Muscle of leg (tissue), 11 donors: Measurements from ENCODE around the gene CDCA5. TPM values are rescaled to one million over a fixed set of nuclear protein-coding genes. Genes with fewer than 3 reads are reported as not detected.

Experiments
- DNase-seq: peaks from one replicate; pipeline ENCODE4 v3.0.0; 2013
- H3K27ac ChIP-seq: one replicate; pipeline ENCODE4 v1.5.1; 2013; ENCODE audit warnings: mild to moderate bottlenecking, low read length, control low read depth
- H3K27me3 ChIP-seq: one replicate; pipeline ENCODE4 v1.6.1; 2013; ENCODE audit warnings: low read length; ENCODE audit not compliant: control insufficient read depth, insufficient read depth
- H3K36me3 ChIP-seq: one replicate; pipeline ENCODE4 v1.6.1; 2013; ENCODE audit warnings: low read length; ENCODE audit not compliant: control insufficient read depth, insufficient read depth
- H3K4me1 ChIP-seq: one replicate; pipeline ENCODE4 v1.6.1; 2013; ENCODE audit warnings: low read length; ENCODE audit not compliant: control insufficient read depth, insufficient read depth
- H3K4me3 ChIP-seq: one replicate; pipeline ENCODE4 v1.5.1; 2013; ENCODE audit warnings: low read length, control low read depth
- H3K9me3 ChIP-seq: replicated peaks from 2 replicates; pipeline ENCODE4 v1.6.1; 2013; ENCODE audit warnings: low read depth, low read length; ENCODE audit not compliant: control insufficient read depth
- WGBS: methylation state at CpG from one replicate; pipeline ENCODE4 v1.1.5; 2013; ENCODE audit warnings: missing lambda C conversion rate; ENCODE audit not compliant: insufficient coverage; 5-methylcytosine and 5-hydroxymethylcytosine counted together
- polyA plus RNA-seq, 8 donors: library from polyadenylated mRNA; unstranded; fragments of 120-200 nt; gene quantifications; one replicate each; pipeline versions ENCODE4 v1.2.1 to v1.2.3, GENCODE V29; 2013; ENCODE audit warnings: inconsistent platforms in 1 of 8, low replicate concordance in 1 of 8; ENCODE audit not compliant: insufficient read length in 8 of 8, insufficient read depth in 1 of 8
- total RNA-seq: library from RNA; stranded (reverse); fragments of 120-200 nt; gene quantifications from one replicate; pipeline ENCODE4 v1.2.4, GENCODE V29; 2013

Gene CDCA5
- total and polyA plus RNA-seq, 9 donors: 6.6 to 17.0 (median 14.3) TPM

DNA sequence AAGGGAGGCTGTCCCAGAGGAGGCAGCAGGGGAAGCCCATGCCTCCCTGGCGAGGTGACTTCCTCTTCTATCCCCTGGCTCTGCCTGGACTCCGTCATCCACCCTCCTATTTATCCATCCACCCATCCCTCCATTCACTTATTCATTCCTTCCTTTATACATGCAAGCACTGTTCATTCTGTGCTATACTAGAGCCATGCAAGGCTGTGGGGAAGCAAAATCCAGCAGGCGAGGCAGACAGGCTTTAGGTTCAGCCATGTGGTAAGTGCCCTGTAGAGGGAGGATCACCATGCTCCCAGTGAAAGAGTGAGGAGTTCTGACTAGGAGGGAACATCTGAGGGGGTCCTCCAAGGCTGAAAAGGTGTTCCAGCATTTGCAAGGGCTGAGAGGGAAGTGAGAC, 24.3 kb downstream of the CDCA5 start:
- 40% methylated on average over 1 of the region's 3 CpGs for WGBS
- Histone ChIP-seq H3K36me3 (no peaks in the 10 kb centered on the region), H3K4me3 (no peak overlapping the region), H3K9me3 (no peaks in the 10 kb centered on the region), H3K27ac (no peak overlapping the region), H3K4me1 (no peaks in the 10 kb centered on the region), H3K27me3 (no peaks in the 10 kb centered on the region)
- DNase-seq: no peak

DNA sequence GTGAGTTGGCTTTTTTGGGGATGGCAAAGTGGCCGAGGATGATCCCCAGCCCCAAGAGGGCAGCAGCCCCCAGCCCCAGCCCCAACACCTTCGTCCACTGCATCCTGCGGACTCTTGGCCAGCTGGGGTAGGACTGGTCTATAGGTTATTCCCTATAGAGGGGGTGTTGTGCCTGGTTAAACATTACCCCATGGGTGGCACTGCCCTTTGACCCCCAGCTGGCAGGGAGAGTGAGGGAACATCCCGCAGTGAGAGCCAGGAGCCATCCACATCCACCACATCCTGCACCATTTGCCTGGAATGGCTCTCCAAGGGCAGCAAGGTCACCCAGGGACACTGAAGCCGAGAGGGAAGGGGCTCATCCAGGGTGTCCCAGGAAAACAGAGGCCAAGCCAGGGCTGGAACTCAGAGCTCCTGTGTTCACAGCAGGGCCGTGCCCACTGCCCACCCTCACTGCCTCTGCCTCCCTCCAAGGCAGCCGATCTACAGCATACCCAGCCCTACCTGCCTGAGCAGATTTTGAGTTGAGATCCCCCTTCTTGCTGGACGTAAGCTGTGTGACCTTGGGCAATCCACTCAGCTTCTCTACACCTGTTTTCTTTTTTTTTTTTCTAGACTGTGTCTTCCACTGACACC, 25.3 kb downstream of the CDCA5 start, which contains the start of gene NAALADL1:
TSS of gene NAALADL1 (minus strand) at position 135 of the 636 bp plus-strand sequence. CDS start at position 103, 32 bp downstream.
- no peak for DNase-seq
- H3K27me3 ChIP-seq: peaks cover 2% of the 10 kb centered on the region
- H3K4me3 ChIP-seq: no peak within 1 kb of the TSS
- no peaks in the 10 kb centered on the region for H3K9me3 ChIP-seq
- H3K36me3 ChIP-seq: no peaks in the 10 kb centered on the region
- H3K4me1 ChIP-seq: no peaks in the 10 kb centered on the region
- H3K27ac ChIP-seq: no peak within 1 kb of the TSS
- 73% methylated on average over 4 of the region's 8 CpGs for WGBS

DNA sequence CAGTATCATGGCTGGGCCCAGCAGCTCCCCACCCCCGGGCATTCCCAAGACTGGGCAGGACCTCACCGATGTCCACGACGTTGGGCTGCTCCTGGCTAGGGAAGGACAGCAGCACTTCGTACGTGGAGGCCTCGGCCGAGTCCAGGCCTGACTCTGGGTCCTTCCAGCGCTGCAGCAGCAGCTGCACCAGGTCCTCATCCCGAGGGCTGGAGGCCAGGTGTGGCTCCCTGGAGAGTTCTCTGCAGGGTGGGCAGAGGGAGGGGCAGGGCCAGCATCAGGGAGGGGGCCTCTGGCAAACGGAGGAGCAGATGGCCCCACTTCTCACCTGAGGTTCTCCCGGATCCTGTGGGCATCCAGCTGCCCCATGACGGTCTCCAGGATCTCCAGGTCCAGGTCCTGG, 25.8 kb downstream of the CDCA5 start:
- no peaks in the 10 kb centered on the region for H3K36me3 ChIP-seq
- H3K4me1 ChIP-seq: no peaks in the 10 kb centered on the region
- H3K9me3 ChIP-seq: no peaks in the 10 kb centered on the region
- no peak for DNase-seq
- H3K4me3 ChIP-seq: no peak overlapping the region
- H3K27ac ChIP-seq: no peak overlapping the region
- 61% methylated on average over 10 of the region's 13 CpGs for WGBS
- H3K27me3 ChIP-seq: peaks cover 2% of the 10 kb centered on the region

DNA sequence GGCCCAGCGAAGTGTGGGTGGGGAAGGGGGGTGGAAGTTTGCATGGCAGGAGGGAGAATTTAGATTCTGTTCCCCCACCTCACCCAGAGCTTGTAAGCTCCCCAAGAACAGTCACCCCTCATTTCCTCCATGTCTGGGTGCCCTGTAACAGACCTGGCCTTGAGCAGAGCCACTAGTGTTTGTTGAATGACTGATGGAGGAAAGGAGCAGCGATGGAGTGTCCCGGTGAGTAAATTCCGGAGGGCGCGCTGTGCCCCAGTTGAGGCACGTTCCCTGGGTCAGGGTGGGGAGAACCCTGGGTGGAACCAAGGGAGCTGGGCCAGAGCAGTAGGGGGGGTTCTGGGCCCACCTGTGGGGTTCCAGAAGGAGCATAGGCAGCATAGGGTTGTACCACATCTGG, 26.3 kb downstream of the CDCA5 start:
- WGBS: 91% methylated on average over 6 of the region's 7 CpGs
- DNase-seq: no peak
- Histone ChIP-seq H3K4me1 (no peaks in the 10 kb centered on the region), H3K27ac (no peak overlapping the region), H3K36me3 (no peaks in the 10 kb centered on the region), H3K9me3 (no peaks in the 10 kb centered on the region), H3K27me3 (peaks cover 2% of the 10 kb centered on the region), H3K4me3 (no peak overlapping the region)

DNA sequence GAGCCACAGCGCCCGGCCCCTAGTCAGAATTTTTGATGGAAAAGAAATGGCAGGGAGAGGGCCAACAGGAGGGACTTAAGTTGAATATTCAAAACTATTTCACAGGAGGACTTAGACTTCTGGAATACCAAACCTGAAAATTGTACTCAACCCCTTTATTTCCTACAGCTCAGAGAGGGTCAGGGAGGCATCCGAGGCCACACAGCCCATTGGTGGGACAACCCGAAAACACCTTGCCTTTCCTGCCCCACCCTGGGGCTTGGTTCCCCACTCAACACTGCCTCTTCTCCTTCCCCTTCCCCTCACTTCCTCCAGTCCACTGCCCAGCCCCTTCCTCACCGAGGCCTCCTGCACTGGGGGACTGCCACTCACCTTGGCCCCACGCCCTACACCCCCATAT, 26.8 kb downstream of the CDCA5 start:
- no peak for DNase-seq
- 82% methylated on average over 3 of the region's 6 CpGs for WGBS
- peaks cover 2% of the 10 kb centered on the region for H3K27me3 ChIP-seq
- no peaks in the 10 kb centered on the region for H3K4me1 ChIP-seq
- no peaks in the 10 kb centered on the region for H3K9me3 ChIP-seq
- H3K36me3 ChIP-seq: no peaks in the 10 kb centered on the region
- H3K4me3 ChIP-seq: no peak overlapping the region
- H3K27ac ChIP-seq: no peak overlapping the region

DNA sequence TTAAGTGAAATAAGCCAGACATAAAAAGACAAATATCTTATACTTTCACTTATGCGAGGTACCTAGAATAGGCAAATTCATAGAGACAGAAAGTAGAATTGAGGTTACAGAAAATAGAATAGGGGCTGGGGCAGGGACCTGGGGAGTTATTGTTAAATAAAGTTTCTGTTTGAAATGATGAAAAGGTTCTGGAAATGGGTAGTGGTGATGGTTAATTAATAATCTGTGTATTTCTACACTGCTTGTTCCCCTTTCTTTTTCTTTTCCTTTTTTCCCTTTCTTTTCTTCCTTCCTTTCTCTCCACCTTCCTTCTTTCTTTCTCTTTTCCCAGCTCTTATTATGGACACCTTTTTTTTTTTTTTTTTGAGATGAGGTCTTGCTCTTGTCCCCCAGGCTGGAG, 28.3 kb downstream of the CDCA5 start:
- no peaks in the 10 kb centered on the region for H3K4me1 ChIP-seq
- no peak overlapping the region for H3K27ac ChIP-seq
- H3K36me3 ChIP-seq: no peaks in the 10 kb centered on the region
- no peak overlapping the region for H3K4me3 ChIP-seq
- no peaks in the 10 kb centered on the region for H3K9me3 ChIP-seq
- WGBS: no CpG with 5 or more reads among the region's 1 CpG
- DNase-seq: no peak
- peaks cover 2% of the 10 kb centered on the region for H3K27me3 ChIP-seq

DNA sequence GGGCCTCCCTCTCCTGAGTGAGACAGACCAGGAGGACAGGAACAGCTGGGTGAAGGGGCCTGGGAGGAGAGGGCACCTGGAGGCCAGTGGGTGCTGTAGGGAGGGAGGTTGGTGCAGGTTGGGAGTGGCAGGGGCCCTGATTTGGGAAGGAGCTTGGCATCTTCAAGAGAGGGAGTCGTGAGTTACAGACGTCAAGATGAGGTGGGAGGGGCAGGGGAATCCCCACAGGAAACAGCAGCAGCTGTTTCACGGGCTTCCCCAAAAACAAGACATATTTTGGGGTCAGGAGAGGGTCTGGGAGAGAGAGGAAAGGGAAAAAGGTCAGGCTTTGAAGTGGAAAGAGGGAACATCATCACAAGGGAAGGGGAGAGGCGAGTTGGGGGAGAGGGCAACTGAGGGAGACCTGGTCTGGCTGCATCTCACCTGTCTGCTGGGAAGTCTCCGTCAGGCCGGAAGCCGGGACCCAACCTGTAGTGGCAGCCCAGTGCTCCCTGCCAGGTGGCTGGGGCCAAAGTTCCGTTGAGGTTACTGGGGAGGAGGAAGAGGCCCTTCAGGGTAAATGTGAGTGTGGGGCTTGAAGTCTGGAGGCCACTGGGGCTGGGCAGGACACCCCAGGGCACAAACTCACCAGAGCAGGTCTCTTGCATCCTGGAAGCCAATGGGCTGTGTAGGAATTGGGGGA, 29.9 kb downstream of the CDCA5 start:
- Histone ChIP-seq H3K36me3 (no peaks in the 10 kb centered on the region), H3K9me3 (no peaks in the 10 kb centered on the region), H3K27ac (no peak overlapping the region), H3K4me1 (no peaks in the 10 kb centered on the region), H3K4me3 (no peak overlapping the region), H3K27me3 (peaks cover 2% of the 10 kb centered on the region)
- WGBS: 35% methylated on average over 8 of the region's 8 CpGs
- DNase-seq: no peak

DNA sequence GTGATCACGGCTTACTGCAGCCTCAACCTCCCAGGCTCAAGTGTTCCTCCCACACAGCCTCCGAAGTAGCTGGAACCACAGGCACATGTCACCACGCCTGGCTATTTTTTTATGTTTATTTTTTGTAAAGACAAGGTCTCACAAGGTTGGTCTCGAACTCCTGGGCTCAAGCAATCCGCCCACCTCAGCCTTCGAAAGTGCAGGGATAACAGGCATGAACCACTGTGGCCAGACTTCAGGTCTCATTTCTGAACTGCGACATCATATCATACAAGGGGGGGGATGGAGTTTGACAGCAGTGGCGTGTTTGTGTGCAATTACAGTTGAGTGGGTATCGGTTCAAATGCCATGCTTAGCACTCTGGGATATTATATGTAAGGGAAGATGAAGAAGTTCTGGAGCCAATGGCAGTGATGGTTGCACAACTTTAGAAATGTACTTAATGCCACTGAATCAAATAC, 32.4 kb downstream of the CDCA5 start:
- Histone ChIP-seq H3K27me3 (peaks cover 6% of the 10 kb centered on the region), H3K9me3 (no peaks in the 10 kb centered on the region), H3K27ac (no peak overlapping the region), H3K4me3 (no peak overlapping the region), H3K36me3 (peaks cover 2% of the 10 kb centered on the region), H3K4me1 (peaks cover 13% of the 10 kb centered on the region)
- no peak for DNase-seq
- WGBS: 85% methylated on average over 4 of the region's 9 CpGs

DNA sequence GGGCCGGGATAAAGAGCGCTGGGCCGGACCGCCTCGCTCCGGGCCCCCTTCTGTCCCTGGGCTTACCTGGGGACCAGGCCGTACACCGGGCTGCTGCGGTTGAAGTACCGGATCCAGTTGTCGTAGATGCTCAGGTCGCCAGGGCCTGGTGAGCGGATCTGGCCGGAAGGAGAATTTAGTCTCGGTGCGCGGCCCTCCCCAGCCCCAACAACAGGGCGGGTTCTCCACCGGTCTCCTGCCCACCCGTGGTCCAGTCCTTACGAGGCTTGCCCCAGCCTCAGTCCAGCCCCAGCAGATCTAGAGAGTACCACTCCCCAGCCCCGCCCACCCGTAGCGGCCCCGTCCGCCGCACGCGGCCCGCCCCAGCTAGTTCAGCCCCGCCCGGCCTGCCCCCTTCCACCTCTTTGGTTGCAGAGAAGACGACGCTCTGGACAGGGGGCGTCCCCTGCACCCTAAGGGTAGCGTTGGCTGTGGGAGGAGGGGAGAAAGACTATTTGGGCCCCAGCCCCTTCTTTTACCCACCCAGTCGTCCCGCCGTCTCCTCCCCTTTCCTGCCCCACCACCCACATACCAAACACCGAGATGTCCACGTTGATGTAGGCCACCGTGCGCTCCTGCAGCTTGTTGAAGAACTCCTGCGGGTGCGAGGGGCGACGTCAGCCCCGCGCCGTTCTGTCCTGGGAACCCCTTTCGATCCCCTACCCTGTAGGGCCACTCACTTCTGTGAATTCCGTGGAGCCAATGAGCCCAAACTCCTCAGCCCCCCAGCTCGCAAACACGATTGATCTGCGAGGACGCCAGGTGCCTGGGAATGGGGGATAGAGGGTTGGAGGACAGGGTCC, 36.0 kb downstream of the CDCA5 start:
- H3K27ac ChIP-seq: peak overlapping the region; percentile 2
- H3K27me3 ChIP-seq: peaks cover 4% of the 10 kb centered on the region
- peaks cover 35% of the 10 kb centered on the region for H3K36me3 ChIP-seq
- H3K9me3 ChIP-seq: no peaks in the 10 kb centered on the region
- peak; percentile 42 for DNase-seq
- 4% methylated on average over 38 of the region's 56 CpGs for WGBS
- peak overlapping the region; percentile 38 for H3K4me3 ChIP-seq
- peaks cover 30% of the 10 kb centered on the region for H3K4me1 ChIP-seq

DNA sequence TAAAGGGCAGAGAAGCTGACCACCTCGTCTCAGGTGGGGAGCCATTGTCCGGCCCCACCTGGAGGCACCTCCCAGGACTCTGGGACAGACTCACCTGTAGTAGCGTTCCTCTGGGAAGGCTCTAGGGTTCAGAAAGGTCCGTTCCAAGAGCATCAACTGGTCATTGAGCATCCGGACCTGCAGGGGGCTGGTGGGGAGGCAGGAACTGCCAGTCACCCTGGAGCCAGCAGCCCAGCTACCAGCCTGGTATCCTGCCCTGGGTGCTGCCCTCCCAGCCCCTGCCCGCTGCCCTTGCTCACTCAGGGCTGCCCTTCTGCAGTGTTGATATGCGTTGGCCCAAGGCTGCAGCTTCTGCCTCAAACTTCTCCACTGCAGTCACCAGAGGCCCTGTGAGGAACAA, 38.1 kb downstream of the CDCA5 start:
- Histone ChIP-seq H3K27ac (no peak overlapping the region), H3K4me3 (no peak overlapping the region), H3K4me1 (peaks cover 38% of the 10 kb centered on the region)

More for the DNA sequence above, 38.1 kb downstream of the CDCA5 start:
- Histone ChIP-seq H3K9me3 (no peaks in the 10 kb centered on the region), H3K36me3 (peaks cover 35% of the 10 kb centered on the region), H3K27me3 (peaks cover 4% of the 10 kb centered on the region)
- 80% methylated on average over 7 of the region's 7 CpGs for WGBS
- no peak for DNase-seq
